Measurements from ENCODE around the gene PTS. TPM values are rescaled to one million over a fixed set of nuclear protein-coding genes. Genes with fewer than 3 reads are reported as not detected.

Gene PTS
- total and polyA plus RNA-seq, 12 donors = 22.5 to 75.0 (median 27.7) TPM

DNA sequence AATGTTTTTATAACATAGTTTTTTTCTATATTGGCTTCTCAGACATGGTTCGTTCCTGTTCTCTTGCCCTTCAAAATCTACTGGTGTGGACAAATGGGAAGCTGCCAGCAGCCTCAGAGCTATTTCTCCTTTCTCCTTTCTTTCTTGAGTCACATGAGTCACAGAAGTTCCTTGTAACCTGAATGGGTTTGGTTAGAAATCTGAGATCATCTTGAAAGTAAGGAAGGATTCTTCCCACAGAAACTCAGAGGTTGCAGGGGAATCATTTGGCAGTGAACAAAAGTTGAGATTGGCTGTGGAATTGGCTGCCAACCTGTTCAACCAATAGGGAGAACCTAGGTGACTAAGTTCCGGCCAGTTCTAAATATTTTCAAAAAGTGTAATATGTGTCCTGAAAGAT is 22.0 kb downstream of the PTS start:
- H3K4me3 ChIP-seq = no peak overlapping the region
- no peaks in the 10 kb centered on the region for H3K9me3 ChIP-seq
- H3K36me3 ChIP-seq = peaks cover 0 to 6% (median 0%) of the 10 kb centered on the region in 9 donors
- H3K27ac ChIP-seq = no peak overlapping the region
- 90 to 94% methylated on average over 2 of the region's 2 CpGs for WGBS, 2 donors
- intact Hi-C loops (cut with DNase I) = no loop called here
- H3K27me3 ChIP-seq = no peaks in the 10 kb centered on the region
- no peaks in the 10 kb centered on the region for H3K4me1 ChIP-seq
- TF ChIP-seq, protein P1, sequence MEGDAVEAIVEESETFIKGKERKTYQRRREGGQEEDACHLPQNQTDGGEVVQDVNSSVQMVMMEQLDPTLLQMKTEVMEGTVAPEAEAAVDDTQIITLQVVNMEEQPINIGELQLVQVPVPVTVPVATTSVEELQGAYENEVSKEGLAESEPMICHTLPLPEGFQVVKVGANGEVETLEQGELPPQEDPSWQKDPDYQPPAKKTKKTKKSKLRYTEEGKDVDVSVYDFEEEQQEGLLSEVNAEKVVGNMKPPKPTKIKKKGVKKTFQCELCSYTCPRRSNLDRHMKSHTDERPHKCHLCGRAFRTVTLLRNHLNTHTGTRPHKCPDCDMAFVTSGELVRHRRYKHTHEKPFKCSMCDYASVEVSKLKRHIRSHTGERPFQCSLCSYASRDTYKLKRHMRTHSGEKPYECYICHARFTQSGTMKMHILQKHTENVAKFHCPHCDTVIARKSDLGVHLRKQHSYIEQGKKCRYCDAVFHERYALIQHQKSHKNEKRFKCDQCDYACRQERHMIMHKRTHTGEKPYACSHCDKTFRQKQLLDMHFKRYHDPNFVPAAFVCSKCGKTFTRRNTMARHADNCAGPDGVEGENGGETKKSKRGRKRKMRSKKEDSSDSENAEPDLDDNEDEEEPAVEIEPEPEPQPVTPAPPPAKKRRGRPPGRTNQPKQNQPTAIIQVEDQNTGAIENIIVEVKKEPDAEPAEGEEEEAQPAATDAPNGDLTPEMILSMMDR (IDR thresholded peaks at IDR 0.05) = no peak
- ATAC-seq (no peak), DNase-seq (no peak)

DNA sequence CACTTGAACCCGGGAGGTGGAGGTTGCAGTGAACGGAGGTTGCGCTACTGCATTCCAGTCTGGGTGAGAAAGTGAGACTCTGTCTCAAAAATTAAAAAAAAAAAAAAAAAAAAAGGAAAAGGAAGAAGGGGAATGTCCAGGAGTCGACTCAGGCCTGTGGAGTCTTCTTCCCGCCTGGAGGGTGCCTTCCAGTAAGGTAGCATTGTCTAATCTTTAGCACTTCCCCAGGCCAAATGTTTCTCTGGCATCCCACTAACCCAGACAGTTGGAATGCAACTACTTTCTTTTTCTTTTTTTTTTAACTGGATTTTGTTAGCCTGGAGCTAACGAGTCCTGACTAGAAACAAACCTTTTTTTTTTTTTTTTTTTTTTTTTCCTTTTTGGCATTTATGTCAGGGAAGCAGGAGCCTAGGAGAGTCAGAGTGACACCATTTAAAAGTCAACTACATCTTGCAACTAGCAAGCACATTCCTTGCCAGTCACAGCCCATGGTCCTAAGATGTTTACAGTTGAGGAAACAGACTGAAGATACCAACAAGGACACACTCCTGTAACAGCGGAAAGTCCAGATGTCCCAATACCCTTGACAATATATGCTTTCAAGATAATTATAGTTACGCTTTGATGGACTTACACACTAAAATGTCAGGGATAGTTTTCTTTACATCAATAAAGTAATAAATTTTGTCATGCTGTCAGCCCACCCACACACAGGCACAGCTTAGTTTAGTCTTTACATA is 23.8 kb downstream of the PTS start:
- Histone ChIP-seq H3K36me3 (no peaks in the 10 kb centered on the region), H3K27ac (no peak overlapping the region), H3K9me3 (no peaks in the 10 kb centered on the region), H3K27me3 (no peaks in the 10 kb centered on the region), H3K4me3 (no peak overlapping the region), H3K4me1 (peaks cover 0 to under 1% (median 0%) of the 10 kb centered on the region in 9 donors)
- intact Hi-C loops (cut with DNase I) = no loop called here
- WGBS, 2 donors = 78 to 82% methylated on average over 8 of the region's 8 CpGs
- TF ChIP-seq, protein P1 (IDR thresholded peaks at IDR 0.05) = no peak
- DNase-seq = no peak
- peak in 1 of 8 donors; percentile 30 for ATAC-seq

DNA sequence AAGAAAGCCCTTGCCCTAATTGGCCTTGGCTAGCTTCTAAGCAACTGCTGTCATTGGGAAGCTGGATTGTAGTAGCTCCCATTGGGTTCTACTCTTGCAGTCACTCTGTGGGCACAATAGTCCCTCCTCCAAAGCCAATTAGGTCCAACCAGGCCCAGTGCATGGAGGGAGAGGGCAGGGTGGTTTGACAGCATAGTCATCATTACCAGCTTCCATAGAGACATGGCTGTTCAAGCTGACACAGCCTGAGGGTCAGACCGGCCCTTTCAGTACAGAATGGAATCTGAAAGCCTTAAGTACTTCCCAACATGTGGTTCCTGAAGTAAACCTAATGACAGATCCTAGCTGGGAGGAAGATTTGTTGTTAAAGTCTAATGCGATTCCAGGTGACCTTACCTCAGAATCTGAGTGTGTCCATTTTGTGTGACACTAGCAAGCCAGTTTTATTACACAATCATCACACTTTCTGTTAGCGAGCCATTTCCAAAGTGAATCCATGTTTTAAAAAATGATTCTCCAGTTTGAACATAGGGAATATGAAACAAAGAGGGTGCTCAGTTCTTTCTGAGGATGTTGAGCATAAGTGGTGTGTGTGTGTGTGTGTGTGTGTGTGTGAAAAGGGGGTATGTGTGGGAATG is 27.5 kb downstream of the PTS start:
- WGBS, 2 donors = 92 to 96% methylated on average over 3 of the region's 3 CpGs
- H3K27me3 ChIP-seq = no peaks in the 10 kb centered on the region
- no peak overlapping the region for H3K4me3 ChIP-seq
- H3K4me1 ChIP-seq = peaks cover 0 to 7% (median 0%) of the 10 kb centered on the region in 9 donors
- H3K27ac ChIP-seq = no peak overlapping the region
- no peaks in the 10 kb centered on the region for H3K36me3 ChIP-seq
- no peaks in the 10 kb centered on the region for H3K9me3 ChIP-seq
- intact Hi-C loops (cut with DNase I) = no loop called here
- no peak for ATAC-seq
- TF ChIP-seq, protein P1 (IDR thresholded peaks at IDR 0.05) = no peak
- DNase-seq = no peak

DNA sequence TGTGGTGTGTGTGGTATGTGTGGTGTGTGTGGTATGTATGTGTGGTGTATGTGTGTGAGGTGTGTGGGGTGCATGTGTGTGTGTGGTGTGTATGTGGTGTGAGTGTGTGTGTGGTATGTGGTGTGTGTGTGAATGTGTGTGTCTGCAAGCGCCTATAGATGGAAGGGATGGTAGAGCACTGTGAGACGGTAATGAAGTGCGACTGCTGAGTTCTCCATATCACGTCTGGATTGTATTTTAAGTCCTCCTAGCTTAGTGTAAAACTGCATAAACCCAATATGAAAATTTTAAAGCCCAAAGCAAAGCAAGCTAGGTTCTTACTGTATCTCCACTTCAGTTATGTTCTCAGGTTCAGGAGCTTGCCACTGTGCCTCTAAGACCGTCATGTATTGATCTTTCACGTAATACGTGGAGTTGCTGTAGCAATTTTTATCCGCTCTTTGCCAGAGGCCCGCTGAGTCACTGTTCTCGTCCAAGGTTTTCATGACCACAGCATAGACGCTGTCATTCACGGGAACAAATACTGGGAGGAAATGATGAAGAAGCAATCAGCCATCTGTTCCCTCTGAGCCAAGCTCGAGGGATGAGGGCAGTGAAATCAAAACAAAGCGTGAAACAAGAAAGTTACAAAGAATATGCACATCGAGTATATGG is 29.0 kb downstream of the PTS start:
- Histone ChIP-seq H3K9me3 (no peaks in the 10 kb centered on the region), H3K36me3 (no peaks in the 10 kb centered on the region), H3K27me3 (no peaks in the 10 kb centered on the region), H3K27ac (no peak overlapping the region), H3K4me3 (no peak overlapping the region), H3K4me1 (peaks cover 0 to 7% (median 0%) of the 10 kb centered on the region in 9 donors)
- 55 to 57% methylated on average over 15 of the region's 15 CpGs for WGBS, 2 donors
- DNase-seq (peak in 1 of 2 donors; percentile 15), ATAC-seq (peak in 3 of 8 donors; percentile 27 to 51 (median 45))
- TF ChIP-seq, protein P1 (IDR thresholded peaks at IDR 0.05) = no peak
- intact Hi-C loops (cut with DNase I) = no loop called here

Measured in heart right ventricle (tissue), 16 donors.